Tongue (tissue), 2 donors: ENCODE measurements around the gene HACL1. TPM values are rescaled to one million over a fixed set of nuclear protein-coding genes. Genes with fewer than 3 reads are reported as not detected.

Experiments
- DNase-seq: peaks from one replicate; pipeline ENCODE4 v3.0.0-alpha.2; 2015
- total RNA-seq: library from RNA; depleted of rRNA; stranded (reverse); fragments of >200 nt; gene quantifications from one replicate; pipeline ENCODE4 v1.2.3, GENCODE V29; 2014

Gene HACL1
- total RNA-seq, 1 donor from 2014 or later, result 14.0 TPM

GRCh38 chr3:15523660-15524417 is 77.5 kb downstream of the HACL1 start:
- DNase-seq, result no peak

DNA sequence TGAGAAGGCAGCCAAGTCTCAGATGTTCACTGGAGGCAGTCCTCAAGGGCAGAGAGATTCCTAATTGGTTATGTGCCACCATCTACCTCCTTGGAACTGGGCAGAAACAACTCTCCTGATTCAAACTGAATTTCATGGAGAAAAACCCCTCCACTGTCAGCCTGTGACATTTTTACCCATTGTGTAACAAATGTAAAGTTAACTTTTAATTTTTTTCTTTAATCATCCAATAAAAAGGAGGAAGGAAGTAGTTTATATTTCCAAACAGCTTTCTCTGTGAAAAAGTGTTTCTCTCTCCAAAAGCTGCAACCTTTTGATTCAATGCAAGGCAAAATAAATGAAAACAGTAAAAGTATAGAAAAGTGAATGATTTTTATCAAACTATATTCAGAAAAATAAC is 79.4 kb downstream of the HACL1 start:
- DNase-seq, result no peak

DNA sequence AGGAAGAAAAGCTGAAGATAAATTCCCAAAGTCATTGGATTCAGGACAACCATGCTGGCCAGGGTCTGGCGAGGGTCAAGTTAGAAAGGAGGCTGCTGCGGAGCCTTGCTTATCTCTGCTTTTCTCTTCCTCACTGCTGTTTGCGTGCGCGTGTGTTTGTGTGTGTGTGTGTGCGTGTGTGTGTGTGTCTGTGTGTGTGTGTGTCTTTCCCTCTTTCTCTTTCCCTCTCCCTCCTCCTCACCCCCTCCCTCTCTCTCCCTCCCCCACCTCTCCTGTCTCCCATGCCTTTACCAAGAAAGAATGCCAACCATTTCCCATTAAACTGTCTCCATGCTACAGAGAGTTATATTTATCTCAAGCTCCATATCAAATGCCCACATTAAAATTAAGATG is 79.8 kb downstream of the HACL1 start, which contains the start of gene COLQ:
COLQ (minus strand) TSS at position 134 of the 393 bp plus-strand sequence; CDS start at position 53, 81 bp downstream.
- peak; percentile 35 for DNase-seq

DNA sequence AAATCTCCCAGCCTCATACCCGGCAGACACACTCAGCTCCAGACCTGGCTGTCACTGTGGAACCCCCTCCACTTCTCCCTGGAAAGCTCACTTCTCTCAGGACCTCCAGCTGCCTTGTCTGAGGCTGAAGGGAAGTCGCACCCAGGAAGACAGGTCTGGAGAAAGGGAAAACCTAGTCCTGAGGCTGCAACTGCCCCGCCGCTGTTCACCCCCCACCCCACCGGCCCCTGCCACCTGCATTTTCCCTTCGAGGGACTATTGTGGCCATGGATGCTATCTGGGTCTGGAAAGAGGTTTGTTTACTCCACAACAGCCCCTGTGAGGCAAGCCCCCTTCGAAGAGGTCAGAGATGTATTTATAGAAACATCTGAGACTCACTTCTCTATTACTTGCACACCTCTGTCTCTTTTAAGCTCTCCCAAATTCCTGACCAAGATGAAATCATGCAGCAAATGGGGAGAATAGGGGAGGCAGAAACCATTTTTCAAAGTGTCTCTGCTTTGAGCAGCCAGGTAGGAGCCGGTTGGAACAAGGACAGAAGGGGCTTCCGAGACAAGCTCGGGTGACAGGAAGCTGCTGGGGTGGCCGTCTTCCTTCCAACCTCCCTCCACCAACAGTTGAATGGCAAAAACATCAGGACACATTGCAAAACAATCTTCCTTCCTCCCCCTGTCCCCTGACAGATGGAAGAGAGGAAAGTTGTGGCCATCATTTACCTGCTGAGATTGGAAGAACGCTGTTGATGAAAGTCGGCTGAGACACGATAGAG is 80.4 kb downstream of the HACL1 start:
- peak; percentile 34 for DNase-seq

DNA sequence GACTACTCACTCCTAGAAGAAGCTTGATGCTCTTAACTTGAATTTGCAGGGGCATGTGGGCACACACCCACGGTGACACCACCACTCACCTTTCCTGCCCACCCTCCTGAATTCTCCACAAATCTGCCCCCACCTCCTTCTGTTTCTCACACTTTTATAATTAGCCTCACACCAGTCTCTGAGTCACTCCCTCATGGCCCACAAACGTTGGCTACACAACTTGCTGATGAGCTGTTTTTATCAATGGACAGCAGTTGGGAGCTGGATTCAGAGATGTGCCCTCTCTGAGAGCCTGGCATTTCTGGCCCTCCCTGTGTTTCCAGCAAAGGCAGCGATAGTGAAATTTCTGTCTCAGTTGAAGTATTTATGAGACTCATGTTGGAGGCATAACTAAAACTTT is 81.2 kb downstream of the HACL1 start:
- no peak for DNase-seq

- no peak for DNase-seq
Measured at GRCh38 chr3:15519096-15519495, 82.3 kb downstream of the HACL1 start.

DNA sequence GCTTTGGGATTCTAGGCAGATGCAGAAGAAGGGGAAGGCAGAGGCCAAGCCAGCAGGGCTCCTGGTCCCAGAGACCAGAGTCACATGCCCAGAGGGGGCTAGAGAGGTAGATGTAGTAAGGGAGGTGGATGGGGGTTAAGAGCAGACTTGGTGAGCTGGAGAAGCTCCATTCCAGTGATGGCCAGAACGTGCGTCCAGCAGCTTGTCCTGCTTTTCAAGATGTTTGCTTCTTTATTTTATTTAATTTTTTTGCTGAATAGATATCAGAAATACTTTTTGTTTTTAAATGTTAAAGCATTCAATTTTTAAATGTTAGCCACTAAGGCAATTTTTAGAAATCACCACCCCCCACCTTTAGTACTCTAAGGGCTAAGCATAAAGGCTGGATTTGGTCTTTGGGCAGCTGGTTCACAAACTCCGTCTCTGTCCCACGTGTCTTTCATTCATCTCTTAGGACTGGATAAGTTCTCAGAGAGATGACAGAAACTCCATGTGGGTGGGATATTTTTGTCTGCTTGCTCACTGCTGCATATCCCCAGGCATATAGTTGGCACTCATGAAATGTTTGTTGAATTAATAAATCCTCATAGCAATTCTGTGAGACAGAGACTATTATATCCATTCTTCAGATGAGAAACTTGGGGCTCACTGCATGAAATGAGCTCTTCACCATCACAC is 86.6 kb downstream of the HACL1 start:
- DNase-seq, result peak; percentile 53

DNA sequence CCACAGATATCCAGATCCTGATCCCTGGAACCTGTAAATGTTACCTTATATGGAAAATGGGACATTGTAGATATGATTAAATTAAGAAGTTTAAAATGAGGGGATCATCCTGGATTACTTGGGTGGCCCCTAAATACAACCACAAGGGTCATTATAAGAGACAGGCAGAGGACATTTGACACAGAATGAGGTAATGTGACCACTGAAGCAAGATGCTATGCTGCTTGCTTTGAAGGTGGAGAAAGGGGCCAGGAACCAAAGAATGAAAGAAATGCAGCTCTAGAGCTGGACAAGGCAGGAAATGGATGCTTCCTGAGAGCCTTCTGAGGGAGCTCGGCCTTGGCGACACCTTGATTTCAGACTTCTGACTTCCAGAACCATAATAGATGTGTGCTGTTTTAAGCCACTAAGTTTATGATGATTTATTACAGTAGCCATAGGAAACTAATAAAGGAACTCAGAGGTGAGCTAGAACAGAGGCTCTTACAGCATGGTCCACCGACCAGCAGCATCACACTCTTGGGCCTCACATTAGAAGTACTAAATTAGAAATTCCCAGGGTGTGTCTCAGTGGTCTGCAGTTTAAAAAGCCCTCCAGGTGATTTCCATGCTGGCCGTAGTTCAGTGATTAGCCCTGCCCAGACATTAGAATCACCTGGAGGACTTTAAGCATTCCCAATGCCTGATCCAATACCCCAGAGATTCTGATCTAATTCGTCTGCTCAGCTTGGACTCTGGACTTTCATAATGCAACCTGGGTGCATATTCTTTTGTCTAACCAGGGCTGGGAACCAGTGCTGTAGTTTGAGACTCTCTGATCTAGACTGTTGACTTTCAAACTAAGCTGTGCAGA is 87.3 kb downstream of the HACL1 start:
- no peak for DNase-seq

GRCh38 chr3:15513116-15513515 is 88.3 kb downstream of the HACL1 start:
- DNase-seq, result peak; percentile 82

DNA sequence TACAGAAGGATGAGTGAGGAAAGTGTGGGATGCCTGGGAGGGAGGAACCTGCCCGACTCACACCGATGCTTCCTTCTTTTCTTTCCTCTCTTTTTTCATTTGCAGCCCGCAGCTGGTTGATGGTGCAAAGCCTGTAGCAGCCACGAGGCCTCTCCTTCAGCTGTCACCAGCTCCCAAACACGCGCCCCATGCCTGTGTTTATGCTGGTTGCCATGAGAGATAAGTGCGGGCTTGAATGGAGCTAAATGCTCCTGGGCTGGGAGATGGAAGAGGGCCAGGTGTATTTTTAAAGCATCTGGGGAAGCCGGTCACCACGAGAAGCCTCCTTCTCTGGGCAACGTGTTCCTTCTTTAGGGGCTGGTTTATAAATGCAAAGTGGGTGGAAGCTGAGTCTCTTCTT is 89.2 kb downstream of the HACL1 start:
- peak; percentile 97 for DNase-seq

- no peak for DNase-seq
Measured at GRCh38 chr3:15511156-15511555, 90.2 kb downstream of the HACL1 start.

Other genes starting within 250 kb of the HACL1 start
- 25.2 TPM for gene METTL6, start 174.0 kb downstream of the HACL1 start, total RNA-seq
- gene EAF1, start 174.0 kb downstream of the HACL1 start, total RNA-seq, result 14.9 TPM
- gene COLQ, start 79.9 kb downstream of the HACL1 start, total RNA-seq, result 12.1 TPM
- 19.3 TPM for gene BTD, start 176 bp upstream of the HACL1 start, total RNA-seq
- 87.9 TPM for gene ANKRD28, start 196.4 kb upstream of the HACL1 start, total RNA-seq